H1 (cell line): ENCODE measurements around the gene TNN. TPM values are rescaled to one million over a fixed set of nuclear protein-coding genes. Genes with fewer than 3 reads are reported as not detected.

Source experiments
- CTCF ChIA-PET: fragments of 300-600 bp; sonication (Branson Sonifier 250); formaldehyde crosslinking; loops from one replicate; lab custom pipeline; 2021; ENCODE audit not compliant: partially characterized antibody; lab: Charles Lee
- POLR2A ChIA-PET: fragments of 300-600 bp; sonication (Branson Sonifier 250); formaldehyde crosslinking; loops from one replicate; lab custom pipeline; 2021; ENCODE audit warnings: inconsistent platforms; ENCODE audit not compliant: partially characterized antibody; lab: Charles Lee
- DNase-seq, 2 experiments: peaks; one replicate each; pipeline versions ENCODE4 v3.0.0 to v3.0.0-alpha.2; 2010 to 2022; ENCODE audit warnings: low spot score in 2 of 2, low read depth in 1 of 2, mixed read lengths in 1 of 2
- FAIRE-seq: peaks from 2 replicates; lab custom pipeline; 2011; peaks lifted over from hg19 to GRCh38; lab: Jason Lieb, UNC
- H2AFZ ChIP-seq: 2 replicates; pipeline ENCODE4 v1.8.1; 2012; ENCODE audit warnings: low read length, inconsistent platforms
- H2AK5ac ChIP-seq: 2 replicates; pipeline ENCODE4 v1.6.1; 2013; ENCODE audit warnings: low read depth, low read length
- H2BK120ac ChIP-seq: replicated peaks from 2 replicates; pipeline ENCODE3; 2013; ENCODE audit warnings: low read depth, low read length, inconsistent platforms
- H2BK12ac ChIP-seq: 2 replicates; pipeline ENCODE4 v1.6.1; 2013; ENCODE audit warnings: low read depth, low read length
- H2BK15ac ChIP-seq: 2 replicates; pipeline ENCODE4 v1.6.1; 2013; ENCODE audit warnings: low read length
- H2BK20ac ChIP-seq: 2 replicates; pipeline ENCODE4 v1.6.1; 2013; ENCODE audit warnings: low read length
- H2BK5ac ChIP-seq: 2 replicates; pipeline ENCODE4 v1.6.1; 2013; ENCODE audit warnings: low read depth, low read length
- H3K14ac ChIP-seq: 2 replicates; pipeline ENCODE4 v1.6.1; 2013; ENCODE audit warnings: inconsistent platforms; ENCODE audit not compliant: insufficient read length
- H3K18ac ChIP-seq: 2 replicates; pipeline ENCODE4 v1.6.1; 2013; ENCODE audit warnings: low read length; ENCODE audit errors: extremely low read depth
- H3K23ac ChIP-seq: 2 replicates; pipeline ENCODE4 v1.6.1; 2013; ENCODE audit warnings: inconsistent platforms; ENCODE audit not compliant: insufficient read length
- H3K23me2 ChIP-seq: 2 replicates; pipeline ENCODE4 v1.6.1; 2013; ENCODE audit warnings: low read depth, low read length
- H3K27ac ChIP-seq: 2 replicates; pipeline ENCODE4 v1.6.1; 2011; ENCODE audit warnings: low read depth, low read length, inconsistent platforms
- H3K27me3 ChIP-seq, 4 experiments: replicated peaks in 1 of 4; 1 replicate in 1 of 4; 2 replicates in 3 of 4; pipeline versions ENCODE4 v1.6.1 to v1.8.1; 2011 to 2013; ENCODE audit warnings: low read length in 3 of 4, mild to moderate bottlenecking in 3 of 4, inconsistent platforms in 2 of 4, mixed read lengths in 2 of 4, moderate library complexity in 1 of 4; ENCODE audit not compliant: control insufficient read depth in 3 of 4, insufficient read depth in 3 of 4; ENCODE audit errors: extremely low read depth in 1 of 4
- H3K36me3 ChIP-seq, 4 experiments: 2 replicates each; pipeline versions ENCODE4 v1.6.1 to v1.8.1; 2011 to 2013; ENCODE audit warnings: mild to moderate bottlenecking in 4 of 4, low read length in 3 of 4, moderate library complexity in 2 of 4, control low read depth in 1 of 4, inconsistent platforms in 1 of 4; ENCODE audit not compliant: insufficient read depth in 4 of 4, control insufficient read depth in 2 of 4
- H3K4ac ChIP-seq: replicated peaks from 2 replicates; pipeline ENCODE3; 2013; ENCODE audit warnings: low read length, low read depth, mixed read lengths, inconsistent platforms; ENCODE audit not compliant: insufficient read length
- H3K4me1 ChIP-seq, 4 experiments: replicated peaks in 1 of 4; 1 replicate in 1 of 4; 2 replicates in 3 of 4; pipeline versions ENCODE4 v1.6.1 to v1.8.1; 2011 to 2013; ENCODE audit warnings: low read length in 3 of 4, inconsistent platforms in 2 of 4, mixed read lengths in 1 of 4; ENCODE audit not compliant: insufficient read depth in 4 of 4, control insufficient read depth in 3 of 4
- H3K4me2 ChIP-seq, 2 experiments: 2 replicates each; pipeline versions ENCODE4 v1.6.1 to v1.8.1; 2011 to 2013; ENCODE audit warnings: low read depth in 2 of 2, low read length in 2 of 2, control low read depth in 1 of 2, inconsistent platforms in 1 of 2, mild to moderate bottlenecking in 1 of 2; ENCODE audit not compliant: insufficient read depth in 1 of 2
- H3K4me3 ChIP-seq, 4 experiments: fragments of 200-600, 300-600 bp in 1 of 4; sonication (generic), shearing (Covaris generic), sonication (Bioruptor Twin) in 1 of 4; 2 replicates each; pipeline versions ENCODE4 v1.5.1 to v1.8.1; 2011 to 2016; ENCODE audit warnings: low read length in 4 of 4, low read depth in 3 of 4, control low read depth in 2 of 4, inconsistent platforms in 2 of 4, mild to moderate bottlenecking in 2 of 4, mixed read lengths in 1 of 4, moderate library complexity in 1 of 4; ENCODE audit not compliant: insufficient read depth in 2 of 4; ENCODE audit errors: extremely low read depth in 1 of 4
- H3K56ac ChIP-seq: replicated peaks from 2 replicates; pipeline ENCODE3; 2013; ENCODE audit warnings: low read depth, mild to moderate bottlenecking, mixed read lengths, low read length, inconsistent platforms; ENCODE audit not compliant: insufficient read length
- H3K79me1 ChIP-seq: 2 replicates; pipeline ENCODE4 v1.6.1; 2013; ENCODE audit warnings: low read depth, low read length, control low read depth
- H3K79me2 ChIP-seq, 2 experiments: 2 replicates each; pipeline versions ENCODE4 v1.6.1 to v1.8.1; 2012 to 2013; ENCODE audit warnings: low read length in 2 of 2, mild to moderate bottlenecking in 2 of 2, inconsistent platforms in 1 of 2; ENCODE audit not compliant: insufficient read depth in 2 of 2, control insufficient read depth in 1 of 2
- H3K9ac ChIP-seq, 4 experiments: replicated peaks in 1 of 4; 1 replicate in 1 of 4; 2 replicates in 3 of 4; pipeline versions ENCODE4 v1.6.1 to v1.8.1; 2011 to 2013; ENCODE audit warnings: low read depth in 3 of 4, low read length in 3 of 4, control low read depth in 2 of 4, mild to moderate bottlenecking in 2 of 4, moderate library complexity in 2 of 4, inconsistent platforms in 1 of 4; ENCODE audit errors: extremely low read depth in 1 of 4
- H3K9me3 ChIP-seq, 2 experiments: 2 replicates each; pipeline versions ENCODE4 v1.6.1 to v1.8.1; 2012 to 2013; ENCODE audit warnings: mild to moderate bottlenecking in 2 of 2, moderate library complexity in 2 of 2, control low read depth in 1 of 2, inconsistent platforms in 1 of 2, low read depth in 1 of 2, low read length in 1 of 2, mixed read lengths in 1 of 2; ENCODE audit not compliant: insufficient read depth in 2 of 2
- H4K20me1 ChIP-seq, 2 experiments: replicated peaks in 1 of 2; 2 replicates each; pipeline versions ENCODE3 to v1.8.1; 2011 to 2013; ENCODE audit warnings: inconsistent platforms in 2 of 2, low read length in 2 of 2, mild to moderate bottlenecking in 1 of 2; ENCODE audit not compliant: insufficient read depth in 2 of 2, control insufficient read depth in 1 of 2
- H4K5ac ChIP-seq: 2 replicates; pipeline ENCODE4 v1.6.1; 2013; ENCODE audit warnings: low read length, low read depth, mixed read lengths, inconsistent platforms; ENCODE audit not compliant: insufficient read length
- H4K8ac ChIP-seq: 2 replicates; pipeline ENCODE4 v1.8.0; 2013; ENCODE audit warnings: mild to moderate bottlenecking, moderate library complexity, low read length, inconsistent platforms; ENCODE audit not compliant: insufficient read depth; ENCODE audit errors: extremely low read depth
- H4K91ac ChIP-seq: replicated peaks from 2 replicates; pipeline ENCODE3; 2013; ENCODE audit warnings: low read length, mixed read lengths, inconsistent platforms; ENCODE audit not compliant: insufficient read length
- SIX5 ChIP-seq: IDR thresholded peaks from 2 replicates; pipeline ENCODE4 v1.6.1; 2011; ENCODE audit warnings: mild to moderate bottlenecking, low read depth, low read length
- WGBS, 2 experiments: shearing (Covaris generic) in 1 of 2; methylation state at CpG; one replicate each; pipeline versions ENCODE4 v1.1.6 to v1.1.7; 2013 to 2015; ENCODE audit warnings: low lambda C conversion rate in 2 of 2, mixed read lengths in 2 of 2, inconsistent platforms in 1 of 2, low coverage in 1 of 2, missing lambda C conversion rate in 1 of 2; ENCODE audit not compliant: insufficient replicate concordance in 2 of 2, insufficient coverage in 1 of 2, insufficient read length in 1 of 2; ENCODE audit errors: extremely low coverage in 1 of 2, missing lambda C conversion rate in 1 of 2; 5-methylcytosine and 5-hydroxymethylcytosine counted together
- polyA plus RNA-seq, 7 experiments: library from polyadenylated mRNA; depleted of rRNA in 3 of 7; stranded (reverse) in 5 of 7; unstranded in 2 of 7; fragments of >200 nt in 5 of 7; fragments of 200-250 nt in 2 of 7; gene quantifications; 1 replicate in 5 of 7; 2 replicates in 1 of 7; 4 replicates in 1 of 7; pipeline versions ENCODE4 v1.2.1 to v1.2.3, GENCODE V29; 2011 to 2013; ENCODE audit warnings: missing spikeins in 2 of 7, mixed read lengths in 2 of 7
- total RNA-seq: library from RNA; stranded (reverse); fragmentation: NEBNext Ultra II Directional; extraction: Animal tissue kit (Norgen Biotek cat#: 25700); gene quantifications from 2 replicates; pipeline ENCODE4 v1.2.1, GENCODE V29; 2021

The TNN gene
- total and polyA plus RNA-seq, 2 of the 8 experiments (the other 6 are each of a cell fraction or from before 2014, with no cell fraction given) = 0.21 to 0.30 TPM

- H3K9me3 ChIP-seq = no peaks in the 10 kb centered on the region
- no peaks in the 10 kb centered on the region for H3K79me1 ChIP-seq
- no peak overlapping the region for H2BK5ac ChIP-seq
- H2BK20ac ChIP-seq = no peak overlapping the region
- no peak overlapping the region for H4K5ac ChIP-seq
- no peak overlapping the region for H3K4me2 ChIP-seq
- WGBS, 2 experiments = 82% methylated on average over 2 of the region's 2 CpGs; no CpG with 5 or more reads in 1 of the 2 experiments
- no peak overlapping the region for H4K91ac ChIP-seq
- H2AK5ac ChIP-seq = no peak overlapping the region
- no peaks in the 10 kb centered on the region for H3K79me2 ChIP-seq
- H3K9ac ChIP-seq = no peak overlapping the region
- no peak overlapping the region for H2BK12ac ChIP-seq
- H3K18ac ChIP-seq = no peak overlapping the region
- H3K14ac ChIP-seq = no peak overlapping the region
- H4K8ac ChIP-seq = no peak overlapping the region
- H3K23ac ChIP-seq = no peak overlapping the region
- no peaks in the 10 kb centered on the region for H3K27me3 ChIP-seq
- no peak for TF ChIP-seq SIX5
- no peak for FAIRE-seq
- H3K36me3 ChIP-seq = no peaks in the 10 kb centered on the region
- no peaks in the 10 kb centered on the region for H3K23me2 ChIP-seq
- CTCF ChIA-PET = interaction anchor here (1.2 to 6.7 kb wide), 9 partner anchors 9 to 159 kb away, joined by 3 to 28 read pairs (median 7); no protein-coding TSS in a partner anchor
- H2BK120ac ChIP-seq = no peak overlapping the region
- no peak overlapping the region for H3K56ac ChIP-seq
- no peak overlapping the region for H3K27ac ChIP-seq
- no peak overlapping the region for H3K4ac ChIP-seq
- peaks cover 0 to 7% (median 3%) of the 10 kb centered on the region in 4 experiments; a peak in 3 of 7 replicates for H3K4me1 ChIP-seq
- H3K4me3 ChIP-seq = no peak overlapping the region
- POLR2A ChIA-PET = interaction anchor here (0.5 to 1.0 kb wide), 2 partner anchors 12 to 21 kb away, joined by 3 read pairs; no protein-coding TSS in a partner anchor
- no peaks in the 10 kb centered on the region for H4K20me1 ChIP-seq
- no peak overlapping the region for H2BK15ac ChIP-seq
- DNase-seq = no peak
- H2AFZ ChIP-seq = no peak overlapping the region
These were observed 112.4 kb downstream of the TNN start for GRCh38 chr1:175179837-175180590.
